ENCODE results near the gene TMEM54. TPM values are rescaled to one million over a fixed set of nuclear protein-coding genes. Genes with fewer than 3 reads are reported as not detected.

TMEM54 gene
- total and polyA plus RNA-seq, 2 experiments from 2014 or later = 11.2 to 11.7 TPM

- Histone ChIP-seq H3K27ac (ENCODE audit: low read depth) (no peak overlapping the region), H3K9me2 (ENCODE audit: insufficient read depth) (no peaks in the 10 kb centered on the region), H3K4me3 (no peak overlapping the region), H3F3A (replicated peaks; ENCODE audit: low read depth) (peaks cover 9% of the 10 kb centered on the region; the same call in 1 of the 2 replicates), H4K20me1 (replicated peaks; ENCODE audit: insufficient read depth) (no peaks in the 10 kb centered on the region), H3K79me2 (replicated peaks; ENCODE audit: insufficient read depth) (no peaks in the 10 kb centered on the region), H3K4me1 (ENCODE audit: insufficient read depth) (peaks cover 19% of the 10 kb centered on the region; the same call in 1 of the 2 replicates), H3K4me2 (no peak overlapping the region), H3K27me3 (ENCODE audit: insufficient read depth) (peaks cover 38% of the 10 kb centered on the region), H2AFZ (no peak overlapping the region), H3K36me3 (ENCODE audit: insufficient read depth) (no peaks in the 10 kb centered on the region)
- DNase-seq (ENCODE audit: low spot score) = no peak
- H3K27me3 Mint-ChIP-seq (ENCODE audit: insufficient read depth, low read depth, poor library complexity) = peaks cover 28% of the 10 kb centered on the region
- ATAC-seq = no peak
- no peak for TF ChIP-seq POLR2AphosphoS5 (IDR thresholded peaks at IDR 0.05; ENCODE audit: low read depth)
- TF ChIP-seq STAT1 (IDR thresholded peaks at IDR 0.05; ENCODE audit: unreplicated experiment) = no peak
- TF ChIP-seq CREB1 (CRISPR knock-in tag; IDR thresholded peaks at IDR 0.05; ENCODE audit: low read depth) = no peak
- no peak for TF ChIP-seq EZH2phosphoT487 (IDR thresholded peaks at IDR 0.05; ENCODE audit: unreplicated experiment)
- TF ChIP-seq, protein P1, sequence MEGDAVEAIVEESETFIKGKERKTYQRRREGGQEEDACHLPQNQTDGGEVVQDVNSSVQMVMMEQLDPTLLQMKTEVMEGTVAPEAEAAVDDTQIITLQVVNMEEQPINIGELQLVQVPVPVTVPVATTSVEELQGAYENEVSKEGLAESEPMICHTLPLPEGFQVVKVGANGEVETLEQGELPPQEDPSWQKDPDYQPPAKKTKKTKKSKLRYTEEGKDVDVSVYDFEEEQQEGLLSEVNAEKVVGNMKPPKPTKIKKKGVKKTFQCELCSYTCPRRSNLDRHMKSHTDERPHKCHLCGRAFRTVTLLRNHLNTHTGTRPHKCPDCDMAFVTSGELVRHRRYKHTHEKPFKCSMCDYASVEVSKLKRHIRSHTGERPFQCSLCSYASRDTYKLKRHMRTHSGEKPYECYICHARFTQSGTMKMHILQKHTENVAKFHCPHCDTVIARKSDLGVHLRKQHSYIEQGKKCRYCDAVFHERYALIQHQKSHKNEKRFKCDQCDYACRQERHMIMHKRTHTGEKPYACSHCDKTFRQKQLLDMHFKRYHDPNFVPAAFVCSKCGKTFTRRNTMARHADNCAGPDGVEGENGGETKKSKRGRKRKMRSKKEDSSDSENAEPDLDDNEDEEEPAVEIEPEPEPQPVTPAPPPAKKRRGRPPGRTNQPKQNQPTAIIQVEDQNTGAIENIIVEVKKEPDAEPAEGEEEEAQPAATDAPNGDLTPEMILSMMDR (conservative IDR thresholded peaks at IDR 0.05; ENCODE audit: low read depth in 2 of 2) = no peak
- TF ChIP-seq ZNF331 (CRISPR knock-in tag; IDR thresholded peaks at IDR 0.05; ENCODE audit: low read depth) = no peak
- TF ChIP-seq EZH2 (IDR thresholded peaks at IDR 0.05; ENCODE audit: low read depth, unreplicated experiment) = no peak
- H3K36me3 Mint-ChIP-seq (ENCODE audit: low read depth) = no peaks in the 10 kb centered on the region; the same call in 2 of the 3 replicates
- H3K9me3 Mint-ChIP-seq = no peaks in the 10 kb centered on the region; the same call in 2 of the 3 replicates
- no peak overlapping the region for H3K4me3 Mint-ChIP-seq
- H3K4me1 Mint-ChIP-seq = peaks cover 21% of the 10 kb centered on the region
- H3K27ac Mint-ChIP-seq = no peak overlapping the region
Observed at GRCh38 chr1:32868085-32868484, 33.1 kb downstream of the TMEM54 start.

DNA sequence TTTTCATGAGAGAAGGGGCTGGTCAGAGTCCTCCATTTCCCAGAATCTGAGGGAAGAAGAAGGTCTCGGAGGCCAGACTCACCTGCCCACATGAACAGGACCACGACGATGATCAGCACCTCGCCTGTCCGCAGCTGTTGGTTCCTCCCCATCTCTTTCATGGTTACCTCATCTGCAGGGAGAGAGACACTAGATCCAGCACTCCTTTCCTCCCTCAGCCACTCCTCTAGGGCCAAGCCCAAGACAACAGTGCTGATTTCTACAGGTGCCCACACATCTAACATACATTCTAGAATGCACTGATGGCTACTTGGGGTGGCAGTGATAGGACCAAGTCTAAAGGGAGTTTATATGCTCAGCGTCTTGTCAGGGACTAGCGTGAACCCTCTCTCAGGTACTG is 33.5 kb downstream of the TMEM54 start:
- H3K9me2 ChIP-seq (ENCODE audit: insufficient read depth) = no peaks in the 10 kb centered on the region
- Mint-ChIP-seq H3K27me3 (ENCODE audit: insufficient read depth, low read depth, poor library complexity) (peaks cover 28% of the 10 kb centered on the region), H3K4me3 (no peak overlapping the region), H3K4me1 (peaks cover 21% of the 10 kb centered on the region), H3K9me3 (no peaks in the 10 kb centered on the region; the same call in 2 of the 3 replicates), H3K36me3 (ENCODE audit: low read depth) (peaks cover 3% of the 10 kb centered on the region; the same call in 2 of the 3 replicates), H3K27ac (no peak overlapping the region)
- H3K36me3 ChIP-seq (ENCODE audit: insufficient read depth) = no peaks in the 10 kb centered on the region
- H3K27ac ChIP-seq (ENCODE audit: low read depth) = no peak overlapping the region
- H3K4me3 ChIP-seq = no peak overlapping the region
- peaks cover 19% of the 10 kb centered on the region; the same call in 1 of the 2 replicates for H3K4me1 ChIP-seq (ENCODE audit: insufficient read depth)
- no peak for TF ChIP-seq JUNB (IDR thresholded peaks at IDR 0.05; ENCODE audit: unreplicated experiment)
- TF ChIP-seq, protein P2, sequence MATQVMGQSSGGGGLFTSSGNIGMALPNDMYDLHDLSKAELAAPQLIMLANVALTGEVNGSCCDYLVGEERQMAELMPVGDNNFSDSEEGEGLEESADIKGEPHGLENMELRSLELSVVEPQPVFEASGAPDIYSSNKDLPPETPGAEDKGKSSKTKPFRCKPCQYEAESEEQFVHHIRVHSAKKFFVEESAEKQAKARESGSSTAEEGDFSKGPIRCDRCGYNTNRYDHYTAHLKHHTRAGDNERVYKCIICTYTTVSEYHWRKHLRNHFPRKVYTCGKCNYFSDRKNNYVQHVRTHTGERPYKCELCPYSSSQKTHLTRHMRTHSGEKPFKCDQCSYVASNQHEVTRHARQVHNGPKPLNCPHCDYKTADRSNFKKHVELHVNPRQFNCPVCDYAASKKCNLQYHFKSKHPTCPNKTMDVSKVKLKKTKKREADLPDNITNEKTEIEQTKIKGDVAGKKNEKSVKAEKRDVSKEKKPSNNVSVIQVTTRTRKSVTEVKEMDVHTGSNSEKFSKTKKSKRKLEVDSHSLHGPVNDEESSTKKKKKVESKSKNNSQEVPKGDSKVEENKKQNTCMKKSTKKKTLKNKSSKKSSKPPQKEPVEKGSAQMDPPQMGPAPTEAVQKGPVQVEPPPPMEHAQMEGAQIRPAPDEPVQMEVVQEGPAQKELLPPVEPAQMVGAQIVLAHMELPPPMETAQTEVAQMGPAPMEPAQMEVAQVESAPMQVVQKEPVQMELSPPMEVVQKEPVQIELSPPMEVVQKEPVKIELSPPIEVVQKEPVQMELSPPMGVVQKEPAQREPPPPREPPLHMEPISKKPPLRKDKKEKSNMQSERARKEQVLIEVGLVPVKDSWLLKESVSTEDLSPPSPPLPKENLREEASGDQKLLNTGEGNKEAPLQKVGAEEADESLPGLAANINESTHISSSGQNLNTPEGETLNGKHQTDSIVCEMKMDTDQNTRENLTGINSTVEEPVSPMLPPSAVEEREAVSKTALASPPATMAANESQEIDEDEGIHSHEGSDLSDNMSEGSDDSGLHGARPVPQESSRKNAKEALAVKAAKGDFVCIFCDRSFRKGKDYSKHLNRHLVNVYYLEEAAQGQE (IDR thresholded peaks at IDR 0.05; ENCODE audit: unreplicated experiment) = no peak
- TF ChIP-seq ZNF114 (CRISPR knock-in tag; IDR thresholded peaks at IDR 0.05) = no peak
- TF ChIP-seq EZH2 (IDR thresholded peaks at IDR 0.05; ENCODE audit: low read depth, unreplicated experiment) = no peak
- H3K27me3 ChIP-seq (ENCODE audit: insufficient read depth) = peaks cover 38% of the 10 kb centered on the region
- H3K79me2 ChIP-seq (replicated peaks; ENCODE audit: insufficient read depth) = no peaks in the 10 kb centered on the region
- no peak overlapping the region for H2AFZ ChIP-seq
- no peak for ATAC-seq
- no peak overlapping the region for H3K4me2 ChIP-seq
- DNase-seq (ENCODE audit: low spot score) = no peak
- H4K20me1 ChIP-seq (replicated peaks; ENCODE audit: insufficient read depth) = no peaks in the 10 kb centered on the region
- H3F3A ChIP-seq (replicated peaks; ENCODE audit: low read depth) = peaks cover 9% of the 10 kb centered on the region; the same call in 1 of the 2 replicates
